NK-92 (cell line): Measurements from ENCODE around the gene LRRC74A.

Experiments used
- DNase-seq: peaks from one replicate; lab custom pipeline; 2025; ENCODE audit not compliant: unreplicated experiment; lab: John Stamatoyannopoulos, UW

LRRC74A gene

GRCh38 chr14:76918782-76919394 lies 92.7 kb downstream of the LRRC74A start:
- no peak for DNase-seq
